ENCODE measurements around the gene CALHM3.

GRCh38 chr10:103441206-103441605 lies 37.8 kb downstream of the CALHM3 start:
- TF ChIP-seq POLR2A (IDR thresholded peaks at IDR 0.05) (no peak), CTCF (IDR thresholded peaks at IDR 0.05) (no peak)
